HG02938 (cell line): ENCODE results near the gene FRYL.
A peak's percentile ranks its signal among the peaks of the same experiment; 100 is the strongest.

Source experiments
- ATAC-seq: cut with Tn5 transposase; IDR thresholded peaks from one replicate; pipeline ENCODE4 v1.9.1; 2021; ENCODE audit warnings: mild to moderate bottlenecking, moderate library complexity; ENCODE audit not compliant: unreplicated experiment

Gene FRYL

DNA sequence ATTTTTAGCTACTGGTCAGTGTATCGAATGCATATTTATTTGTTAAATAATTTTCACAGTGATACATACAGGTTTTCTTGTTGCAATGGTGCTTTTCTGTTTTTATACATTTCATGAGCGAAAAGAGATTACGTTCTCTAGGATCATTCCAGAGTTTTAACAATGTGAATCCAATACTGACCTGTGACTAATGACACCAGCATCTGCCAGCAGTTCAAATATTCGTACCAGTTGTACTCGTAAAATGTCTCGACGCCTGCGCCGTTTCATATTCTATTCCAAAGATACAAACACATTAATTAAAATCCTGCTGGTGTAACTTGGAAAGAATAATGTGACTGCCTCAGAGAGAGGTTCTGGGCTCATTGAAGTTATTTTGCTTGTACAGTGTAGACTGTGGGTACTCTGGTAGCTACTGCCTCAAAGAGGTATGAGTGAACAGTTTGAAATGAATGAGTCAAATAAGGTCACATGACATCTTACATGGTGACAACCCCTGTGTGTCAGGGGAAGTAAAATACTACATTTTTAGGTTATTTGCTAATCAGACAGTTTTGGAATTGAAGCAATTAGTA lies 209.3 kb downstream of the FRYL start:
- no peak for ATAC-seq

DNA sequence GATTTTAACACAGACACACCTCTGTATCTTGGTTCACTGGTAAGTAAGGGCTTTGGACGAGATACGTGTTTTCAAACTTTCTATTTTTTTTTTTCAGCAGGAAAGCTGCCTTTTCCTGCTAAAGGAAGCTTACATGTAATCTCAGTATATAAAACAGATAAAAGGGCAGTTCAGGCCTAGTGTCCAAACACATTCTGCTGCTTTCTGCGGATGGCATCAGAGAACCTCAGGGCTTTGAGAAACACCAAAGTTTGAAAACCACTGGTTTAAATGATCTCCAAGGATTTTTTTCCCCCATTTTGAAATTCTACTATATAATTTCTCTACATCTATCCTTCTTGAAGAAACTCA lies 214.1 kb downstream of the FRYL start:
- ATAC-seq: no peak

DNA sequence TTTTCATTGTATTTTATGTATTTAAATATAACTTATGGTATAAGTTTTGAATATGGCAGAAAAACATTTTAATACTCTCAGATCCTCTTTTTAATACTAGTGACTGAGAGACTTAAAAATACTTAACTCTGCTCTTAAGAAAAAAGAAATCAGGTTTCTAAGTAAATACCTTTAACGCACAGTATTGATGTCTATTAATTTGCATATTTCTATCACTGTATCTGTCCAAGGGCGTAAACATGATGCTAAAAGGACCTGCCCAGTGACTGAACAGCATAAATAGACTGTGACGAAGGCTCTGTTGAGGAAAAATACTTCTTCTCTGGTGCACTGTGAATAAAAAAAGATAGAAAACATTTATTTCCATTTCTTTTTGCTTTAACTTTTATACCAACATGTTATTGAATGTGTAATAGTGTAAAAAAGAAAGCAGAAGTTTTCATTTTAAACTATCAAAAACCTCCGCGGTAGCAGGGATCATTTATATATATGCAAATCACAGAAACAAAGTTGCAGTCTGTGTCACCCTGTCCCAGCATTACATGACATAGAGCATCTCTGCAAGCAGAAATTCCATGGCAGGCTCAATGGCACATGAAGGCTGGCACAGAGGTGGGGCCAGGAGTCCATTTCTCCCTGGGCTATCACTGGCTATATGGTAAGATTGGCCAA lies 214.6 kb downstream of the FRYL start:
- no peak for ATAC-seq

DNA sequence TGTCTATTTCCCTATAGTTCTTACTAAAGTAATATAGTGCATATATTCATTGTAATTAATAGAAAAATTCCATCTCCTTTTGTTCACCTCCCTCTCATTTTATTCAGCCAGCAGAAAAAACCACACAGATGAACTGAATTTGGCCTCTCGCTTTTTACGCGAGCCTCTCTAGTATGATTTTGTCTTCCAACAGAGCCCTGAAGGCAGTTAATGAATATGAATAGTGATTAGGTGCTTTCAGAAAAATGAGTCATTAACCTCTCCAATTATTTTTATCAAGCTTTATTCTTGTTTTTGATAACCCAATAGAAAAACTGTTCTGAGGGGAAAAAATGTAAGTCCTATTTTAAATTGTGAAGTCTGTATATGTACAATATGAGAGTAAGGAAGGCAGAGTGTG lies 215.9 kb downstream of the FRYL start:
- ATAC-seq: no peak

DNA sequence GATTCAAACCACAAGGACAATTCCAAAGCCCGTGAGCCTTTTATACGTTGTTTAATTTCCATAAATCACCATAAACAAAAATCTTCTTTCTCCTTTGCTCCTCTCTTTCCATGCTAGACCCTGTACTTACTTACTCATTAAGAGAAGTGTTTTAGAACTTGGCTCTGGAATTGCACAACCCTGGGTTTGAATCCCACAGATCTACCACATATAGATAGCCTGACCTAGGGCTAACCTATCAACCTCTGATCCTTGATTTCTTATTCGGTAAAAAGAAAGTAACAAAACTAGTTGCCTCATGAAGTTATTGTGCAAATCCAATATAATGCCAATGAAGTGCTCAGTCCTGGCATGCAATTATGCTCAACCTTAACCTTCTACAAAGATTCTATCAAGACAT lies 221.3 kb downstream of the FRYL start:
- no peak for ATAC-seq

DNA sequence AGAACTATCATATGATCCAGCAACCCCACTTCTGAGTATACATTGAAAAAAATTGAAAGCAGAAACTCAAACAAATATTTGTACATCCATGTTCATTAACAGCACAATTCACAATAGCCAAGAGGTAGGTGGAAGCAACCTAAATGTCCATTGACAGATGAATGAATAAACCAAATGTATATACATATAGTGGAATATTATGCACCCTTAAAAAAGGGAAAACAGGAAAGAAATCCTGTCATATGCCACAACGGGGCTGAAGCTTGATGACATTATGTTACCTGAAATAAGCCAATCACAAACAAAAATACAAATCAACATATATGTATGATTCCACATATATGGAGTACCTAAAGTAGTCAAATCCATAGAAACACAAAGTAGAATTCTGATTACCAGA lies 222.1 kb downstream of the FRYL start:
- no peak for ATAC-seq

DNA sequence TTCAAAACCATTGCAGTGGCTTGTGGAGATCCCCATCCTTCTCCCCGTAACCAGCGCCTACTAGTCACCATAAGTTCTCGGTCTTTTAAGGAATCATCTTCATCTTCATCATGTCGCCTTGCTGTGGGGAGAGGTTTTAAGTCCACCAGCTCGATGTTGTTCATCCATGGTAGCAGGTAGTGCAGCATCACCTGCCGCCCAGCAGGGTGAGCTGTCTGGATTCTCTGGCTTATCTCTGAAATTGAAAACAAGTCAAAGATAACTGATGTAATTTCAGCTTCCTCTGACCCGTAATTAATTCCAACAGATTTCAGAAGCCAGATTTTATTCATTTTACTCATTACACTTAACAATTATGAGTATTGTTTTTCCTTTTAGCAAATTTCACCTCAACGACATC lies 222.6 kb downstream of the FRYL start:
- ATAC-seq: no peak

DNA sequence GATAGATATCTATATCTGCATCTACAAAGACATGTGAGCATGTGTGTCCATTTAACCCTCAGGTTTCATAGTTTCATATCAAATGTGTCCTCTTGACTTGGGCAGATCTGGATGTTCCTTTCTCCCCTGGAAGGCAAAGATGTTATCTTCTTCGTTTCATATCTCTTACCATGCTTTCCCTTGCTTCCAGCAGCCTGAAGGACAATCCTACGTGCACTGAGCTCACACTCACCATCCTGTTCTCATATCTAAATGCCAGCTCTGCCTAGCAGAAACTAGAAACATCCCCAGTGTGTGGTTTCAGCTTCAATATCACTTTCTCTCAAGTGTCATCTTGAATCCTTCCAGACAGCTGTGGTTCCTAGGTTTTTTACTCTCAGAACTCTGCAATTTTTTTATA lies 223.8 kb downstream of the FRYL start:
- no peak for ATAC-seq

DNA sequence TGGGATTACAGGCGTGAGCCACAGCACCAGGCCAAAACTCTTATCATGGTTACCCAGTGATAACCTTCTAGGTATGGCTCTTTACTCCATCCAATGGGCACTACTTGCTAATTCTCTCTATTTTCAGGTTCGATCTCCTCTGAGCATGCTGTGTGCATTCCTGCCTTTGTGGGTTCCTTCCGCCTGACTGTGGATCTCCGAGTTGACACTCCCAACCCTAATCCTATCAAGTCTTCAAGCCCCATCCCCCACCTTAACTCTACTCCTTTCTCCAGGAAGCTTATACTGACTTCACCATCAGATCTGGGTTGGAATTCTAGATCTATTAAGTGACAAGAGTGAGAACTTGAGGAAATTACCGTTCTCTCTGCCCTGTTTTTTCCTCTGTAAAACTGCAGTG lies 225.5 kb downstream of the FRYL start:
- ATAC-seq: no peak

DNA sequence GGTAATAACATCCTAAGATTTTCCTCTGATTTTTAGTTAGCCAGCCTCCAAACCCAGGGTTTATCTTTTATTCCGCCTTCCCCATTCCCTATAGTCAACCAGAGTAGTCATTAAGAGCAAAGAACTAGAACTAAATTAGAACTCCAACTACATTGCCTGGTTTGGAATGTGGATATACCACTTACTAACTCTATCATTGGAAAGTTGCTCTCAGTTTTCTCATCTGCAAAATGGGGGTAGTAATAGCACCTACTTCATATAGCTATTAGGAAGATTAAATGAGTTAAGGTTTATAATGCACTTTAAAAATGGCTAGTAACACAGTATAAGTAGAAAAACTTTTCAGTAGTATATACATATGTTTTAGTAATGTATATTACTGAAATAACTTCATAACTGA lies 226.4 kb downstream of the FRYL start:
- ATAC-seq: no peak

DNA sequence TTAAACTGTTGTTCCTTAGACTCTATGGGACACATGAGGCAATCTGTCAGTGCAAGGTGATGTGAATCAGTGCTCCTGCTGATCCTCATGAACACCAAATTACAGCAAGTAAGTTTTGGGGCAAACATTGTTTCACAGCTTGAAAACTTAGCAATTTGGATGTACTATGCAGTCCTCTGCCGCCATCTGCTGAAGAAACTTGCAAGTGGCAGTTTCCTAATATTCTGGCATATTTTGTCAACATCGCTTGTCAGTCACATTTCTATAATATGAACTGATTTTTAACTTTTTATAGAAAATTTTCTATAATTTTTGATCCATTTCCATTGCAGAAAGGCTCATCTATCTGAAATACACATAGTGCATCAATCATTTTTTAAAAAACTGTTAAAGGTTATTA lies 233.7 kb downstream of the FRYL start:
- no peak for ATAC-seq

DNA sequence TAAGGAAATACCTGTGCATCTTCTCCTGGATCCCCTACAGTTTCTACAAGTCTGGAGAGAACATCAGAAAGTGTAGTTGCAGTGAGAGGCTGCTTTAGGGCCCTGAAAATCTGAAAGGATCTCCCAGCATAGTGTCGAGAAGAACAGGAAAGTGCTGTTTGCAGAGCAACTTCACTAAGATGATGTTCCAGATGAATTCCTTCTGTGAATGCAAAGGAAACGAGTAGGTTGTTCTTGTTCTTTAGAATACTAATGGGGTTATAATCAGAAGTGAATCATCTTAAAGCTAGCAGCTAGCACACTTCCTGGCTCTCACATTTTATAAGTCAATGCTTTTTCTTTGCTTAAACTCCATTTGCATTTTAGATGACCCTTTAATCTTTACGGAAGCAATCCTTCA lies 236.3 kb downstream of the FRYL start:
- no peak for ATAC-seq

DNA sequence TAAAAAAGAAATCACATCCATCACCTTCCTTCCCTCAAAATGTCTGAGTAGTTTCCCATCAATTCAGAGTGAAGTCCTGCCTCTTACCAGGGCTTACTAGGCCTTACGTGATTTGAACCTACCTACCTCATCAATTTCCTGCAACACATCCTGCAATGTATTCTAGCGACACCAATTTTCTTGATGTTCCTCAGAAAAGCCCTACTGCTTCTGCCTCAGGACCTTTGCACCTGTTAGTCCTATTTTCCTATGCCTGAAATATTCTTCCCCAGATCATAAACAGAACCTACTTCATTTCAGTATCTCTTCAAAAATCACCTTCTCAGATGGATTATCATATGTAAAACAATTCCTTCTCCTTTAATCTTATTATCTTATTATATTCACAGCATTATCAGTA lies 237.2 kb downstream of the FRYL start:
- ATAC-seq: no peak

DNA sequence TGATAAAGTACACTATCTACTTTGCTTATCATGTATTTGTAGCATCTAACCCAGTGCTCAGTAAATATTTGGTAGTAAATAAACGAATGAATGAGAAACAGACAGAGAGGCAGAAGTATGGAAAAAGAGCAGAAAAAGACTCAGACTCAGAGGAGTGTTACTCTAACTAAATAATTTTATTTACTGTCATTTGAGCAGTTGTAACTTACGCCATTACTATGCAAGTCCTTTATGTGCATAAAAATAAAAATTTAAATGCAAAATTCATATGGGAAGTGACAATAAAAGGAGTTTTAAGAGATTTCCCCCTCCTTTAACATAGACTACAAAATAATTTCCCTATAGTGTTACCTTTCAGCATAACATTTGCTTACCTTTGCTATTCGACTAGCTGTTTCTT lies 240.5 kb downstream of the FRYL start:
- no peak for ATAC-seq

DNA sequence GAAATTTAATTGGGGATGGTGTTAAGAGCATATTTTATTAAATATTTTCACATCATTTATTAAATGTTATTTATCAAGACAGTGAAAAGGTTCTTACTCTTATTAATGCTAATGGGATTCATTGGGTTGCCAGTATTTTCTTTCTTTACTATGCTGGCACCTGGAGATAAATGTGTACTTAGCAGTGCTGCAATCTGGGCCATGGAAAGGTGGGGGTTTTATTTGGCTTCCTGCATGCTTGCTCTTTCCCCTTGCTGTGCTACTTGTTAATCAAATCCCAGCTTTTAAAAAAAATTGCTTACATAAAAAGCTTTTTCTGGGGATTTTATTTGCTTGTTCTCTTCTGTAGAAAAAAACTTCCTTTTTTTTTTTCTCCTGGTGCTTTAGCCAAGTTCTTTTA lies 241.7 kb downstream of the FRYL start:
- ATAC-seq: no peak

DNA sequence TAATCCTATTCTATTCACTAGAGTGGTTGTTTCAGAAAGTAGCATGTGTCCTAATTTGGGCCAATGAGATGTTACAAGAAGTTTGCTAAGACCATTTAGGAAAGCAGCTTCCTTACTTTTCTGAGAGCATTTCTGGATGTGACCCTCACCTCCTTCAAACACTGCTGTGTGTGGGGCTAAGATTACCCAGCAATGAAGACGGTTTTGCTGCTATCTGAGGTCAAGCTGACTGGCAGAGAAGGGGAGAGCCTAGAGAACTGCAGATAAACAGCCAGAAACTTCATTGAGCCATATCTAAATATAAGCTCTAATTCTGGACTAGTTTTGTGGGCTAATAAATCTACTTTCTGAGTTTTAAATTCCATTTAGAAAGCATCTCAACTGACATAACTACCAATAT lies 253.7 kb downstream of the FRYL start:
- ATAC-seq: no peak

DNA sequence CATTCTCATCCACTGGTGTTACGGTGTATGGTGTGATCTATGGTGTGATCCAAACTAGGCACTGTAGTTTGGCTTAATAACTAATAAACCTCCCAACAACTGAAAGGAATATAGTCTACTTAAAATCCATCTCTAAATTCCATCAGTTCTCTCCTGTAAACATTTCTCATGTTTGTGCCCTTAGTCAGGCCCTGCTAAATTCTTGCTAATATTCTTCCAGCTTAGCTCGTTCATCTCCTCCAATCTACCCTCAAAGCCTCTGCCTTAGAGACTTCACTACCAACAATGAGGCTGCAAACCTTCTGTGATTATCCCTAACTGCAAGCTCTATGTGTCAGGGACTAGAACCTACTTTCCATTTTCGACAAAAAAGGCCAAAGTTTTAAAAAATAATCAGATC lies 261.9 kb downstream of the FRYL start:
- no peak for ATAC-seq

DNA sequence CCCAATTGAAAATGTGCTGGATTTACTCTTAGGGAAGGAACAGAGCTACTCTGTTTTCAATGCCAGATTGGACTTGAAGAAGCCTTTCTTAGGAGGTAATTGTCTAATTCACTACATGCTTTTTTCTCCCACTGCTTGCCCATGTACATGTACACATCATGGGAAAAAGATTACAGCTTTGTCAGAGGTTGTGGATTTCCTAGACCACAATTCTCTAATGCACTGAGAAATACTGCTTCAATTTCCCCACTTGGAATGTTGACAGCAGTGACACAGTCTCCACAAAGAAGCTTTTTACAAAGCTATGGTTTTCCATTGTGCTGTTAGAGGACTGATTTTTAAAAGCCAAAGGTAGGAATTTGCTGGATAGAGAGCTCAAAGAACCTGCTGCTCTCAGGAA lies 270.5 kb downstream of the FRYL start:
- no peak for ATAC-seq

DNA sequence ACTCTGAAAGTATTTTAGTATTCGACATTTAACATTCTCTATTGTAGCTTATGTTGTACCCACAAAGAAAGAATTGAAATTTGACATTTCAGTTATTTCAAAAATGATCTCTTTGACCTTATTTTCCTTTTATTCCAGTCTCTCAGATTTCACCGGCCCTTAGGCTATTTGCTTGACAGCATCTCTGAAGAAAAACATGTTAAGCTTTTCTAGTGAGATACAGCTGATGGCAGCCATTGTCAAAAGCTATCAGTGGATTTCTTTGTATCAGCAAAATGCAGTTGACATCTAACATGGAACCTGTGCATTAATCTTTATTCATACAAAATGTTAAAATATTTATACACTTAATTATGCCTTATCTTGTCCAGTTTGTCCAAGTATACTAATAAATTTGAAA lies 273.4 kb downstream of the FRYL start:
- no peak for ATAC-seq

DNA sequence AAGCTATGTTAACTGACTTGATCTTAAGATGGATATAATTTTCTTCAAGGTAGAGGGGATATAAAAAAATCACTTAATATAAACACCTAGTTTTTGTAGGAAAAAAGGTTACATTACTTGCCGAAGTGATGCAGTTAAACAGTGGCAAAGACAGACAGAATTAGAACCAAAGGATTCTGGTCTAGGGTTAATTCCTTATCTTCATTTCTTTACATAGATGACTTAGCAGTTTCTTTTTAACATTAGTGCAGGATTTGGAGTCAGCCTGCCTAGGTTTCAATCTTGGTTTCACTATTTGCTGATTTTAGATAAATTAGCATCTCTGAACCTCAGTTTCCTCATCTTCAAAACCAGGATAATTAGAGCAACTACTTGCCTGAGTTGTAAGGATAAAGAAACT lies 275.7 kb downstream of the FRYL start:
- ATAC-seq: no peak

DNA sequence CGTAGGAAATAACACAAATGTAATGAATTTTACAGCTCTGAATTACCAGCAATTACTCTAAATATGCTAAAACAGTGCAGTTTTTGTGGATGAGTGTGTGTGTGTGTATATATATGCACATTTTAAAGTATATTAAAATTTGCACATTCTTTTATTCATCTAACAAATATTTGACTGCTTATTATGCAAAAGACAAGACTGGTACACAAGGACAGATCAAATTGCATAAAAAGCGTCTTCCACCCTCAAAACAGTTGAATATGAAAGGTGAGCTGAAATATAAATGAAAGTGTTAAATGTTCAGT lies 276.1 kb downstream of the FRYL start:
- ATAC-seq: no peak

DNA sequence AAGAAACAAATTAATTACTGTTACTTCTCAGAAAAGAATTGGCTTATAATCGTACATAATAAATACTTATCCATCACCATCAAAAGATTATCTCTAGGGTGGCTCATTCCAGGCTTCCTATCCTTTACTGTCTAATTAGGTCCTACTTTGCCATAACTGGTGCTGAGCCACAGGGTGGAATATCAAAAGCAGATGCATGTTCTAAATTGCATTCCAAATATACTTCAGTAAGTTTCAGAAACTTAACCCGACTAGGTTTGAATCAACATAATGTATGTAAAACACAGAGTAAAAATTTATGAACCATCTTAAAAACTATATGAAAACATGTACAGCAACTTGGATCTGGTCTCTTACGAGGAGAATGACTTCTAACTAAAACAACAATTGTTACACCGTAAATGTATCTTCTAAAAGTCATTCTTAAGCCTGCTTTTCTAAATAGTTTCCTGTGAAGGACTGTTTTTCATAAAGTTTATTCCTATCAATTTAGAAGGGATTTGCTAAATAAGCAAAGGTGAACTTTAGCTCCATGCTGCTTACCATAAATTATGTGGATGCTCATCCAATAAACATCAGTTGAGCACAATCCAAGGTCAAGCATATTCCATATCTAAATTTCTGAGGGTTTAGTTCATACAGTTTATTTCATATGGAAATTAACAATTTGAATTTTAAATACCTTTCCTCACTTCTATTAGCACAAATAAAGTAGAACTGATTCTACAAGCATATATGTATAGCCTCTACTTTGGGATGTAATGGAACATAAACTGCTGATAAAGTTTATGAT lies 276.6 kb downstream of the FRYL start:
- no peak for ATAC-seq

DNA sequence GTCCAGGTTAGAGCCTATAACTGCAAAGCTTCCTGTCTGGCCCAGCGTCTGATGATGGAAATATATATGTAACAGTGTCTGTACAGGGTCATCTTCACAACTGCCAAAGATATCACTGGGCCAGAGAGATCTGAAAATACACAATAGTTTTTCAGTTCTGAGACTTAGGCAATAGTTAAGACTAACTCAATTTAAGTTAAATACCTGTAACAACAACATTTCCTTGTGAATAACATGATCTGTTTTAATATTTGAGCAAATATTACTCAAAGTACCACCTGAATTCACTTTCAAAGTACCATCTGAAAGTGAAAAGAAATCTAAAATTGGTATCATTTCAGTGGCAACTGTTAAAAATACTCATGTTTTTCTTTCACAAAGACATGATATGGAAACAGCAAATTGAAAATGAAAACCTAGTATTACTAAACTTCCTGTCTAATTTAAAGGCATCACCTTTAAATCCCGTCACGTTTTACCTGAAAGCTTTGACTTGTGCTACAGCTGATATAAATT lies 280.5 kb downstream of the FRYL start:
- peak; percentile 82 for ATAC-seq
